ENCODE results near the gene GATAD2B.
"Not testable (repeated sequence)": the region's sequence is repeated elsewhere in the genome, so short reads cannot be mapped to it uniquely, and the experiment has no call there.

Gene GATAD2B

GRCh38 chr1:153929426-153929825 lies 6.7 kb upstream of the GATAD2B start:
- no peak for DNase-seq

- DNase-seq: no peak
Measured at GRCh38 chr1:153928791-153929341, 6.1 kb upstream of the GATAD2B start.

- no peak for DNase-seq
Measured at GRCh38 chr1:153928245-153928644, 5.5 kb upstream of the GATAD2B start.

- no peak for DNase-seq
Measured at GRCh38 chr1:153926405-153926804, 3.6 kb upstream of the GATAD2B start.

GRCh38 chr1:153922076-153922971 lies 448 bp downstream of the GATAD2B start:
- DNase-seq: peak; percentile 81 to 82

- DNase-seq: no peak
Measured at GRCh38 chr1:153921803-153922075, 1.0 kb downstream of the GATAD2B start.

GRCh38 chr1:153921080-153921802 lies 1.5 kb downstream of the GATAD2B start:
- DNase-seq: no peak

GRCh38 chr1:153919876-153920852 lies 2.6 kb downstream of the GATAD2B start:
- no peak for DNase-seq

GRCh38 chr1:153916297-153916696 lies 6.5 kb downstream of the GATAD2B start:
- DNase-seq: no peak

GRCh38 chr1:153912349-153912748 lies 10.4 kb downstream of the GATAD2B start:
- no peak for DNase-seq

- not testable (repeated sequence) for DNase-seq
Measured at GRCh38 chr1:153910560-153910959, 12.2 kb downstream of the GATAD2B start.

GRCh38 chr1:153908071-153908470 lies 14.7 kb downstream of the GATAD2B start:
- DNase-seq: no peak

GRCh38 chr1:153907134-153907533 lies 15.6 kb downstream of the GATAD2B start:
- no peak for DNase-seq

GRCh38 chr1:153906396-153906795 lies 16.4 kb downstream of the GATAD2B start:
- no peak for DNase-seq

GRCh38 chr1:153905908-153906307 lies 16.9 kb downstream of the GATAD2B start:
- not testable (repeated sequence) for DNase-seq

GRCh38 chr1:153903841-153904455 lies 18.8 kb downstream of the GATAD2B start:
- DNase-seq: no peak

- DNase-seq: no peak
Measured at GRCh38 chr1:153899509-153899908, 23.3 kb downstream of the GATAD2B start.

- DNase-seq: not testable (repeated sequence)
Measured at GRCh38 chr1:153895866-153896265, 26.9 kb downstream of the GATAD2B start.

- not testable (repeated sequence) for DNase-seq
Measured at GRCh38 chr1:153891042-153891441, 31.7 kb downstream of the GATAD2B start.

GRCh38 chr1:153888533-153888932 lies 34.2 kb downstream of the GATAD2B start:
- no peak for DNase-seq

GRCh38 chr1:153886127-153886526 lies 36.6 kb downstream of the GATAD2B start:
- DNase-seq: no peak

GRCh38 chr1:153883223-153883622 lies 39.5 kb downstream of the GATAD2B start:
- no peak for DNase-seq
